ENCODE results near the gene NSUN6. TPM values are rescaled to one million over a fixed set of nuclear protein-coding genes. Genes with fewer than 3 reads are reported as not detected.

Gene NSUN6
- total RNA-seq, 1 donor from 2014 or later, result 13.5 TPM

DNA sequence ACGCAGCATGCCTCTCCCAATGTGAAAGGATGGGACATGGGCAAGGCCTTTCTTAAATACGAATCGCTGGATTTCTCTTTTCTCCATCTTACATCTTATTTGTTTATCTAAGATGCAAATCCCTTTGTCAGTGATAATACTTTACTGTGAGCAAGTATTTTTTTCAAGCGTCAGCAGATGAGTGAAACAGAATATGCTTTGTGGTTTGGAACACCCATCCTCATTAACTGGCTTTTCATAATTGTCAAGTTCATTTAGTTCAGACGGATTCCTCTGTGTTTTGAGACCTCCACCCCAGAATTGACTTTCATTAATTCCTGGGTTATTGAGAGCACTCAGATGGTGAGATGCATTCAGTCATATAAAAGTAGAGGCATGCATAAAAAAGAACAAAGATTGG, 149.8 kb downstream of the NSUN6 start:
- no peak for DNase-seq (ENCODE audit: low spot score)

DNA sequence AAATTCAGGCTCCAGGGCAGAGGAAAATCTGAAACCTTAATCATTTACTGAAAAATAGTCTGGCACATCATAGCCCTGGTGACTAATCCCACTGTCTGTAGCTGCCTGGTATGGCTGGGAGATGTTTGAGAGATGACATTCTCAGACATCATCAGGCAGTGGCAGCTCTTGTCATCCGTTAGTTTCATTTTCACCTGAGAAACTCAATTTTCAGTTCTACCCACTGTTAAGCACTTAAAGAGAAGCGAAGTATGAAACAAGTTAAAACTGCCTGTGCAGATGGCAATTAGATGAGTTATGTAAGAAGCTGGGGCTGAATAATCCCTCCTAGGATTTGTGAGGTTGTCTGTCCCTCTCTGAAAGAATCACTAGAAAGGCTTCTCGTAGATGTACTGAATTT, 150.2 kb downstream of the NSUN6 start:
- DNase-seq (ENCODE audit: low spot score), result no peak

DNA sequence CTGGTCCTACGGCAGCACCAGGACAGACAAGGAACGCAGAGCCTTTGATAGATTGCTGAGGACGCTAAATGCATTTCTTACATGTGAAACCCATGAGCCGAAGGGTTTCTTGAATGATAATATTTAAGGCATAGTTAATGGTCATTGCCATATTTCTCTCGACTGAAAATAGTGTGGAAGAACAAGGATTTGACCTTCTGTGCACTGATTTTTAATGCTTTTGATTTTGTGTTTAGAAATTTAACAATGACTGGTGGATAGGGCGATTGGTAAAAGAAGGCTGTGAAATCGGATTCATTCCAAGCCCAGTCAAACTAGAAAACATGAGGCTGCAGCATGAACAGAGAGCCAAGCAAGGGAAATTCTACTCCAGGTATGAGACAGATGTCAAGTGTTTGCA, 150.8 kb downstream of the NSUN6 start:
- DNase-seq (ENCODE audit: low spot score), result no peak

DNA sequence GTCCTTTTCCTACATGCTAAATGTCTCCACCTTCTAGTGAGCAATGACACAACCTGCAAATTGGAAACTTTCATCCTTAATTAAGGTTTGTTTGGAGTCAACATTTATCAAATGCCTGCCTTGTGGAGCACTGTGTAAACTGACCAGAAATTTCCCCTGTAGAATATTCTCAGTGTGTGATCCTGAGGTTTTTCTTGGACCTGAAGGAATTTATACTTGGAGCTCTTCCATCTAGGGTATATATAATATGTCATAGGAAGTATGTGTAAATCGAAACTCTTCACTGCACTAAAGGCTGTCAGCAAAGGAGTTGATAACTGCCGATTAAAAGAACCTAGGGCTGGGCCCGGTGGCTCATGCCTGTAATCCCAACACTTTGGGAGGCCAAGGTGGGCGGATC, 152.4 kb downstream of the NSUN6 start:
- DNase-seq (ENCODE audit: low spot score), result no peak

- no peak for DNase-seq (ENCODE audit: low spot score)
Observed at GRCh38 chr10:18497806-18498369, 153.5 kb downstream of the NSUN6 start.

Other genes with a start within 250 kb of the NSUN6 start
- 15.0 TPM for gene ARL5B, start 7.8 kb upstream of the NSUN6 start, total RNA-seq

All from mucosa of gallbladder (tissue), 1 donor.